BJ (cell line): ENCODE data around the gene KRT79. TPM values are rescaled to one million over a fixed set of nuclear protein-coding genes. Genes with fewer than 3 reads are reported as not detected.

ENCODE experiments used
- CTCF ChIA-PET: fragments of 350-600 bp; formaldehyde crosslinking; extraction: SDS; loops from one replicate; lab custom pipeline; 2021; ENCODE audit warnings: antibody characterized with exemption, inconsistent platforms; lab: Yijun Ruan, JAX
- POLR2A ChIA-PET: fragments of 300-600 bp; sonication (Branson Sonifier 250); formaldehyde crosslinking; extraction: SDS; loops from one replicate; lab custom pipeline; 2021; ENCODE audit warnings: antibody characterized with exemption; lab: Charles Lee
- DNase-seq: peaks from one replicate; pipeline ENCODE4 v3.0.0-alpha.2; 2011; ENCODE audit warnings: low read depth
- H3K27me3 ChIP-seq: 2 replicates; pipeline ENCODE4 v1.6.0; 2011; ENCODE audit warnings: low read length; ENCODE audit not compliant: control insufficient read depth, insufficient read depth
- H3K36me3 ChIP-seq: 2 replicates; pipeline ENCODE4 v1.5.1; 2011; ENCODE audit warnings: low read length; ENCODE audit not compliant: control insufficient read depth, insufficient read depth
- H3K4me3 ChIP-seq: 2 replicates; pipeline ENCODE4 v1.5.1; 2011; ENCODE audit warnings: low read depth, mild to moderate bottlenecking, control low read depth, low read length
- polyA plus RNA-seq: library from polyadenylated mRNA; depleted of rRNA; stranded (reverse); fragments of >200 nt; gene quantifications from 2 replicates; pipeline ENCODE4 v1.2.3, GENCODE V29; 2011
- TF ChIP-seq, protein P1 (sequence below): IDR thresholded peaks from 2 replicates; pipeline ENCODE4 v1.5.1; 2011; ENCODE audit warnings: low read depth, mild to moderate bottlenecking, control low read depth, inconsistent platforms, low read length, moderate library complexity; ENCODE audit not compliant: insufficient read depth

Gene KRT79
- polyA plus RNA-seq, 1 experiment, result not detected

GRCh38 chr12:52836491-52837412 lies 2.6 kb upstream of the KRT79 start:
- CTCF ChIA-PET, result interaction anchor here (1.7 kb wide), 1 partner anchor 16 kb away, joined by 3 read pairs; no protein-coding TSS in a partner anchor
- H3K36me3 ChIP-seq, result no peaks in the 10 kb centered on the region
- TF ChIP-seq, protein P1, sequence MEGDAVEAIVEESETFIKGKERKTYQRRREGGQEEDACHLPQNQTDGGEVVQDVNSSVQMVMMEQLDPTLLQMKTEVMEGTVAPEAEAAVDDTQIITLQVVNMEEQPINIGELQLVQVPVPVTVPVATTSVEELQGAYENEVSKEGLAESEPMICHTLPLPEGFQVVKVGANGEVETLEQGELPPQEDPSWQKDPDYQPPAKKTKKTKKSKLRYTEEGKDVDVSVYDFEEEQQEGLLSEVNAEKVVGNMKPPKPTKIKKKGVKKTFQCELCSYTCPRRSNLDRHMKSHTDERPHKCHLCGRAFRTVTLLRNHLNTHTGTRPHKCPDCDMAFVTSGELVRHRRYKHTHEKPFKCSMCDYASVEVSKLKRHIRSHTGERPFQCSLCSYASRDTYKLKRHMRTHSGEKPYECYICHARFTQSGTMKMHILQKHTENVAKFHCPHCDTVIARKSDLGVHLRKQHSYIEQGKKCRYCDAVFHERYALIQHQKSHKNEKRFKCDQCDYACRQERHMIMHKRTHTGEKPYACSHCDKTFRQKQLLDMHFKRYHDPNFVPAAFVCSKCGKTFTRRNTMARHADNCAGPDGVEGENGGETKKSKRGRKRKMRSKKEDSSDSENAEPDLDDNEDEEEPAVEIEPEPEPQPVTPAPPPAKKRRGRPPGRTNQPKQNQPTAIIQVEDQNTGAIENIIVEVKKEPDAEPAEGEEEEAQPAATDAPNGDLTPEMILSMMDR, result no peak
- POLR2A ChIA-PET, result interaction anchor here (0.5 kb wide), 1 partner anchor 56 kb away, joined by 4 read pairs; no protein-coding TSS in a partner anchor
- DNase-seq, result no peak
- peaks cover 6% of the 10 kb centered on the region for H3K27me3 ChIP-seq
- no peak overlapping the region for H3K4me3 ChIP-seq

DNA sequence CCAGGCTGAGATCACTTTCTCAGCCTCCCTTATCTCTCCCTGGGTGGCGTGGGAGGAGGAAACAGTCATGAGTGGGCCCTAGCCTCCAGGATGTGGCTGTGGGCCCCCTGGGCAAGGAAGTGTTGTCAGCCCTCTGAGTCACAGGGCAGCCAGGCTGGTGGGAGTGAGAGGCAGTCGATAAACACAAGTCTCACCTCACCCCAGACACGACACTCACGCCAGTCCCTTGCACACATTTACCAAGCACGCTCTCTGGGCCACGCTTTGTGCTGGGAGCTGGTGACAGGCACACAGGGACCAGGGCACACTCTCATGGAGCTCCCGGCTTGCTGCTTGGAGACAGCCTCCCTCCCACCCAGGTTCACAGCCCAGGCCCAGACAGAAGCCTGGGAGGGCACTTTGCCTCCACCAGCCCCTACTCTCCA lies 1.9 kb upstream of the KRT79 start:
- POLR2A ChIA-PET, result no interaction called here
- DNase-seq, result no peak
- H3K27me3 ChIP-seq, result peaks cover 3% of the 10 kb centered on the region; the same call in 1 of the 2 replicates
- TF ChIP-seq, protein P1, result no peak
- CTCF ChIA-PET, result interaction anchor here (1.7 kb wide), 1 partner anchor 17 kb away, joined by 3 read pairs; no protein-coding TSS in a partner anchor
- H3K36me3 ChIP-seq, result no peaks in the 10 kb centered on the region
- no peak overlapping the region for H3K4me3 ChIP-seq

GRCh38 chr12:52835271-52836041 lies 1.3 kb upstream of the KRT79 start:
- CTCF ChIA-PET, result interaction anchor here (1.7 kb wide), 1 partner anchor 18 kb away, joined by 3 read pairs; no protein-coding TSS in a partner anchor
- POLR2A ChIA-PET, result no interaction called here

DNA sequence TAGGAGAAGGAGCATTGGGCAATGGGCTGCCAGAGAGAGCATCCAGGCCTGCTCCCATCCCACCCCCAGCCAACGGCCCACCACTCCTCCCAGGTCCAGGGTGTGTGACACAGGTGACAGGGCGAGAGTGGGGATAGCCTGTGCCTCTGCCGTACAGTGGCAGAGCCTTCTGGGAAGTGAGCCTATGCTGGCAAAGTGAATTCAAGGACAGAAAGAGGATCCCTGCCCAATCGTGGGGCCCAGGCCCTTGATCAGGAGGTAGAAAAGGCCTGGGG lies 553 bp upstream of the KRT79 start:
- H3K4me3 ChIP-seq, result no peak overlapping the region
- TF ChIP-seq, protein P1, result no peak
- DNase-seq, result no peak
- no peaks in the 10 kb centered on the region; the same call in 1 of the 2 replicates for H3K27me3 ChIP-seq
- CTCF ChIA-PET, result no interaction called here
- POLR2A ChIA-PET, result no interaction called here
- H3K36me3 ChIP-seq, result no peaks in the 10 kb centered on the region

More at GRCh38 chr12:52835271-52836041, 1.3 kb upstream of the KRT79 start:
- no peak overlapping the region for H3K4me3 ChIP-seq
- TF ChIP-seq, protein P1, result no peak
- H3K27me3 ChIP-seq, result no peaks in the 10 kb centered on the region; the same call in 1 of the 2 replicates
- no peaks in the 10 kb centered on the region for H3K36me3 ChIP-seq
- DNase-seq, result no peak
